Sigmoid colon (tissue), 3 donors: Measurements from ENCODE around the gene C1QTNF6.

Experiments
- CTCF ChIP-seq, 4 experiments: fragments of 450-650 bp in 3 of 4; fragments of 200-600 bp in 1 of 4; IDR thresholded peaks; one replicate each; pipeline ENCODE4 v1.5.1; 2016 to 2019; ENCODE audit warnings: antibody characterized with exemption in 4 of 4, mild to moderate bottlenecking in 3 of 4, moderate library complexity in 2 of 4
- POLR2A ChIP-seq, 2 donors: fragments of 450-650 bp; IDR thresholded peaks; one replicate each; pipeline ENCODE4 v1.6.1; 2016; ENCODE audit warnings: antibody characterized with exemption in 2 of 2, mild to moderate bottlenecking in 2 of 2, moderate library complexity in 2 of 2

- TF ChIP-seq POLR2A (IDR thresholded peaks at IDR 0.05), result no peak
- TF ChIP-seq CTCF (IDR thresholded peaks at IDR 0.05), result no peak
Measured at GRCh38 chr22:37158963-37159290, 29.1 kb downstream of the C1QTNF6 start.
